GM12878 (cell line): ENCODE measurements around the gene CAPN2. TPM values are rescaled to one million over a fixed set of nuclear protein-coding genes. Genes with fewer than 3 reads are reported as not detected.

ENCODE experiments used
- ATAC-seq: fragments of 200-7000 bp; cut with Tn5 transposase; 3 replicates; pipeline ENCODE4 v1.9.1; 2020; ENCODE audit warnings: mild to moderate bottlenecking, moderate library complexity
- BruUV-seq: library from RNA; stranded (reverse); fragments of 400-500 nt; replicated peaks from 2 replicates; lab custom pipeline; 2021; lab: Mats Ljungman, UMichigan
- CTCF ChIA-PET: fragments of 300-600 bp; sonication (Branson Sonifier 250); formaldehyde crosslinking; extraction: SDS; loops from one replicate; lab custom pipeline; 2021; ENCODE audit warnings: inconsistent platforms; lab: Yijun Ruan, JAX
- POLR2A ChIA-PET: fragments of 350-600 bp; formaldehyde crosslinking; extraction: SDS; loops from one replicate; lab custom pipeline; 2021; ENCODE audit warnings: inconsistent platforms; lab: Charles Lee
- RAD21 ChIA-PET: fragments of 300-600 bp; sonication (Branson Sonifier 250); formaldehyde crosslinking; loops from one replicate; lab custom pipeline; 2023; ENCODE audit warnings: antibody characterized with exemption; ENCODE audit not compliant: unreplicated experiment; lab: Charles Lee
- SMC1A ChIA-PET: fragments of 300-600 bp; sonication (Branson Sonifier 250); formaldehyde crosslinking; loops from one replicate; lab custom pipeline; 2023; ENCODE audit not compliant: unreplicated experiment, uncharacterized antibody; lab: Charles Lee
- DNase-seq: peaks from one replicate; pipeline ENCODE4 v3.0.0-alpha.2; 2011; ENCODE audit warnings: low read depth, low spot score
- FAIRE-seq: peaks from 3 replicates; lab custom pipeline; 2011; peaks lifted over from hg19 to GRCh38; lab: Jason Lieb, UNC
- H2AFZ ChIP-seq: 2 replicates; pipeline ENCODE4 v1.6.0; 2011; ENCODE audit warnings: low read depth, low read length, control low read depth; ENCODE audit not compliant: control insufficient read depth
- H3K27ac ChIP-seq: 2 replicates; pipeline ENCODE4 v1.5.1; 2011; ENCODE audit warnings: control low read depth; ENCODE audit not compliant: control insufficient read depth, insufficient read depth
- H3K27me3 ChIP-seq, 2 experiments: replicated peaks in 1 of 2; 2 replicates each; pipeline versions ENCODE4 v1.6.0 to v1.6.1; 2011; ENCODE audit warnings: low read length in 1 of 2; ENCODE audit not compliant: control insufficient read depth in 2 of 2, insufficient read depth in 2 of 2
- H3K36me3 ChIP-seq, 2 experiments: 2 replicates each; pipeline ENCODE4 v1.5.1; 2011; ENCODE audit warnings: low read length in 1 of 2; ENCODE audit not compliant: control insufficient read depth in 2 of 2, insufficient read depth in 2 of 2
- H3K4me1 ChIP-seq: 2 replicates; pipeline ENCODE4 v1.6.1; 2011; ENCODE audit warnings: mild to moderate bottlenecking, low read length, moderate library complexity, mixed read lengths; ENCODE audit not compliant: control insufficient read depth, insufficient read depth
- H3K4me2 ChIP-seq: 2 replicates; pipeline ENCODE4 v1.6.0; 2011; ENCODE audit warnings: control low read depth; ENCODE audit not compliant: control insufficient read depth, insufficient read depth
- H3K4me3 ChIP-seq: fragments of 200-600 bp; sonication (generic); 2 replicates; pipeline ENCODE4 v1.5.1; 2016
- H3K79me2 ChIP-seq: 2 replicates; pipeline ENCODE4 v1.6.0; 2011; ENCODE audit warnings: low read length; ENCODE audit not compliant: control insufficient read depth, insufficient read depth
- H3K9ac ChIP-seq: 2 replicates; pipeline ENCODE4 v1.8.0; 2011; ENCODE audit warnings: low read length, control low read depth, mixed read lengths; ENCODE audit not compliant: control insufficient read depth, insufficient read depth
- H3K9me3 ChIP-seq: replicated peaks from 3 replicates; pipeline ENCODE4 v1.5.1; 2011; ENCODE audit warnings: mild to moderate bottlenecking, low read length; ENCODE audit not compliant: control insufficient read depth, insufficient read depth
- H4K20me1 ChIP-seq: 2 replicates; pipeline ENCODE4 v1.6.0; 2011; ENCODE audit not compliant: control insufficient read depth, insufficient read depth
- ATF7 ChIP-seq: fragments of 450-650 bp; IDR thresholded peaks from 2 replicates; pipeline ENCODE4 v1.6.1; 2016; ENCODE audit warnings: low read depth, mild to moderate bottlenecking
- BHLHE40 ChIP-seq, 2 experiments: fragments of 450-650 bp in 1 of 2; IDR thresholded peaks; 2 replicates each; pipeline ENCODE4 v1.6.1; 2011 to 2017; ENCODE audit warnings: low read depth in 2 of 2, borderline replicate concordance in 1 of 2, improper control_type of control experiment in 1 of 2, low read length in 1 of 2, mild to moderate bottlenecking in 1 of 2
- RELB ChIP-seq: fragments of 450-650 bp; IDR thresholded peaks from 2 replicates; pipeline ENCODE4 v1.6.1; 2017; ENCODE audit warnings: low read depth, mild to moderate bottlenecking, moderate library complexity
- ZNF207 ChIP-seq: fragments of 450-650 bp; IDR thresholded peaks from 2 replicates; pipeline ENCODE4 v1.6.1; 2014; ENCODE audit warnings: antibody characterized with exemption, mild to moderate bottlenecking, borderline replicate concordance
- ZZZ3 ChIP-seq: IDR thresholded peaks from 2 replicates; pipeline ENCODE4 v1.6.1; 2011; ENCODE audit warnings: low read depth; ENCODE audit not compliant: control insufficient read depth, insufficient read length
- WGBS: methylation state at CpG from one replicate; pipeline ENCODE4 v1.1.6; 2016; ENCODE audit warnings: low lambda C conversion rate; ENCODE audit not compliant: insufficient replicate concordance, insufficient coverage; ENCODE audit errors: missing lambda C conversion rate; 5-methylcytosine and 5-hydroxymethylcytosine counted together
- in situ Hi-C: fragments of 300-500 bp; cut with MboI; formaldehyde crosslinking; loops from 9 replicates; pipeline ENCODE4 v1.14.3; 2018; ENCODE audit warnings: mixed read lengths
- intact Hi-C: fragments of 100-400 bp; cut with micrococcal nuclease; formaldehyde crosslinking; loops from one replicate; pipeline ENCODE4 v1.14.2; 2022; ENCODE audit not compliant: unreplicated experiment
- polyA plus RNA-seq, 11 experiments: library from polyadenylated mRNA; depleted of rRNA in 4 of 11; unstranded in 6 of 11; stranded (reverse) in 5 of 11; fragments of >200 nt; fragmentation: Nextera tagmentation in 4 of 11; fragmentation: Illumina TruSeq in 1 of 11; extraction: Ambion mirVana in 4 of 11; extraction: Trizol in 1 of 11; gene quantifications; 1 replicate in 1 of 11; 2 replicates in 10 of 11; pipeline versions ENCODE4 v1.2.1 to v1.2.3, GENCODE V29; 2011 to 2016; ENCODE audit warnings: inconsistent platforms in 2 of 11, missing spikeins in 2 of 11, low read depth in 1 of 11
- total RNA-seq, 4 experiments: library from RNA; depleted of rRNA in 3 of 4; stranded (reverse); fragments of >200 nt in 3 of 4; fragmentation: Illumina TruSeq in 1 of 4; extraction: Trizol in 1 of 4; gene quantifications; 2 replicates each; pipeline versions ENCODE4 v1.2.1 to v1.2.3, GENCODE V29; 2013 to 2021

CAPN2 gene
- total and polyA plus RNA-seq, 10 of the 15 experiments (the other 5 are each of a cell fraction or from before 2014, with no cell fraction given), result 6.0 to 21.4 (median 16.6) TPM

GRCh38 chr1:223774134-223774814 is 61.9 kb downstream of the CAPN2 start:
- RAD21 ChIA-PET, result no interaction called here
- Histone ChIP-seq H2AFZ (no peak overlapping the region), H3K36me3 (no peaks in the 10 kb centered on the region; a peak in 1 of 4 replicates), H3K27me3 (no peaks in the 10 kb centered on the region), H3K4me3 (no peak overlapping the region), H3K4me2 (no peak overlapping the region), H3K9ac (no peak overlapping the region), H4K20me1 (no peaks in the 10 kb centered on the region), H3K4me1 (peaks cover 11% of the 10 kb centered on the region), H3K9me3 (no peaks in the 10 kb centered on the region), H3K27ac (no peak overlapping the region), H3K79me2 (no peaks in the 10 kb centered on the region)
- ATAC-seq (peak; percentile 28), FAIRE-seq (no peak), DNase-seq (no peak)
- POLR2A ChIA-PET, result no interaction called here
- CTCF ChIA-PET, result interaction anchor here (1.0 to 2.2 kb wide), 3 partner anchors 10 to 78 kb away, joined by 4 to 8 read pairs (median 5); no protein-coding TSS in a partner anchor
- no TSS peak for BruUV-seq
- intact Hi-C loops, result no loop called here
- 96% methylated on average over 6 of the region's 6 CpGs for WGBS
- in situ Hi-C loops, result no loop called here
- no peak for TF ChIP-seq ZZZ3
- TF ChIP-seq ATF7, result no peak
- TF ChIP-seq ZNF207, result no peak
- TF ChIP-seq BHLHE40 (IDR thresholded peaks at IDR 0.05; ENCODE audit: borderline replicate concordance in 1 of 2, low read depth in 2 of 2, low read length in 1 of 2), result no peak
- TF ChIP-seq RELB, result no peak
- SMC1A ChIA-PET, result interaction anchor here (1.1 kb wide), 1 partner anchor 12 kb away, joined by 4 read pairs; no protein-coding TSS in a partner anchor
